Prostate gland (tissue), 2 donors: ENCODE results near the gene CREB3L1.

Experiments
- POLR2A ChIP-seq: fragments of 450-650 bp; IDR thresholded peaks from one replicate; pipeline ENCODE4 v1.6.1; 2016; ENCODE audit warnings: antibody characterized with exemption, mild to moderate bottlenecking
- POLR2AphosphoS5 ChIP-seq: sonication (generic); formaldehyde crosslinking; IDR thresholded peaks from one replicate; pipeline ENCODE4 v1.6.1; 2017; ENCODE audit warnings: antibody characterized with exemption
- TF ChIP-seq, protein P1 (sequence below), 4 experiments: fragments of 200-600 bp in 2 of 4; fragments of 450-650 bp in 2 of 4; sonication (generic) in 2 of 4; IDR thresholded peaks; 1 replicate in 3 of 4; 2 replicates in 1 of 4; pipeline ENCODE4 v1.5.1; 2016 to 2019; ENCODE audit warnings: antibody characterized with exemption in 4 of 4, mild to moderate bottlenecking in 2 of 4, moderate library complexity in 2 of 4

DNA sequence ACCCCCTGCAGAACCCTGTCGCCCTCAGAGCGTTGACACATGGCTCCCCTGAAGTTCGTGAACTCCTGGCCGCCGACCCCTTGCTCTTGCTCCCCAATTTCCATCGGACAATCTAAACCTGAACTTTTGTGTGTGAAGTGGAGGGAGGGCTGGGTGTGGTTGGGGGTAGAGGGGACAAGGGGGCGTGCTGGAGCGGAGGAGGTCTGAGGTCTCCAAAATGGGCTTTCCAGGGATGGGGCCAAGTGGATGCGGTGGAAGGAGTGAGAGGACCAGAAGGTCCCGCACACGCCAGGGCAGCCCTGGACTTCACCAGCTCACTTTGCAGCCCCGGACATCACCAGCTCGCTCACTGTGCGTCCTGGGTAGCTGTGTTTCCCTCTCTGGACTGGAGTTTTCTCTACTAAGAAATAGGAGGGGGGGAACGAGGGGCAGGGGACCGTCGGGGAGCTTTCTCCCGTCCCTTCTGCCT is 18.6 kb downstream of the CREB3L1 start:
- TF ChIP-seq, protein P1, sequence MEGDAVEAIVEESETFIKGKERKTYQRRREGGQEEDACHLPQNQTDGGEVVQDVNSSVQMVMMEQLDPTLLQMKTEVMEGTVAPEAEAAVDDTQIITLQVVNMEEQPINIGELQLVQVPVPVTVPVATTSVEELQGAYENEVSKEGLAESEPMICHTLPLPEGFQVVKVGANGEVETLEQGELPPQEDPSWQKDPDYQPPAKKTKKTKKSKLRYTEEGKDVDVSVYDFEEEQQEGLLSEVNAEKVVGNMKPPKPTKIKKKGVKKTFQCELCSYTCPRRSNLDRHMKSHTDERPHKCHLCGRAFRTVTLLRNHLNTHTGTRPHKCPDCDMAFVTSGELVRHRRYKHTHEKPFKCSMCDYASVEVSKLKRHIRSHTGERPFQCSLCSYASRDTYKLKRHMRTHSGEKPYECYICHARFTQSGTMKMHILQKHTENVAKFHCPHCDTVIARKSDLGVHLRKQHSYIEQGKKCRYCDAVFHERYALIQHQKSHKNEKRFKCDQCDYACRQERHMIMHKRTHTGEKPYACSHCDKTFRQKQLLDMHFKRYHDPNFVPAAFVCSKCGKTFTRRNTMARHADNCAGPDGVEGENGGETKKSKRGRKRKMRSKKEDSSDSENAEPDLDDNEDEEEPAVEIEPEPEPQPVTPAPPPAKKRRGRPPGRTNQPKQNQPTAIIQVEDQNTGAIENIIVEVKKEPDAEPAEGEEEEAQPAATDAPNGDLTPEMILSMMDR (IDR thresholded peaks at IDR 0.05) = no peak
- TF ChIP-seq POLR2A (no peak), POLR2AphosphoS5 (no peak)
